Peyer's patch (tissue), 4 donors: ENCODE measurements around the gene TLL2. TPM values are rescaled to one million over a fixed set of nuclear protein-coding genes. Genes with fewer than 3 reads are reported as not detected.

Experiments used
- DNase-seq, 3 donors: peaks; one replicate each; pipeline ENCODE4 v3.0.0-alpha.2; 2017 to 2019
- H3K27ac ChIP-seq, 4 donors: fragments of 200-600 bp; sonication (generic); one replicate each; pipeline ENCODE4 v1.5.1; 2016 to 2019
- H3K27me3 ChIP-seq, 2 donors: fragments of 200-600 bp; sonication (generic); one replicate each; pipeline ENCODE4 v1.5.1; 2019
- H3K36me3 ChIP-seq, 3 donors: fragments of 200-600 bp; sonication (generic); one replicate each; pipeline ENCODE4 v1.5.1; 2016 to 2019
- H3K4me1 ChIP-seq, 4 donors: fragments of 200-600 bp; sonication (generic); one replicate each; pipeline ENCODE4 v1.5.1; 2016 to 2019
- H3K4me3 ChIP-seq, 4 donors: fragments of 200-600 bp; sonication (generic); 1 replicate in 3 of 4; 2 replicates in 1 of 4; pipeline ENCODE4 v1.5.1; 2016 to 2019; ENCODE audit warnings: mild to moderate bottlenecking in 1 of 4
- H3K9me3 ChIP-seq, 4 donors: fragments of 200-600 bp; sonication (generic); one replicate each; pipeline ENCODE4 v1.5.1; 2016 to 2019; ENCODE audit warnings: mild to moderate bottlenecking in 1 of 4
- CTCF ChIP-seq, 6 experiments: fragments of 450-650 bp in 4 of 6; fragments of 200-600 bp in 2 of 6; sonication (generic) in 1 of 6; IDR thresholded peaks; one replicate each; pipeline ENCODE4 v1.5.1; 2017 to 2019; ENCODE audit warnings: antibody characterized with exemption in 6 of 6, mild to moderate bottlenecking in 3 of 6, moderate library complexity in 1 of 6
- POLR2A ChIP-seq, 2 donors: fragments of 450-650 bp; IDR thresholded peaks; one replicate each; pipeline ENCODE4 v1.5.1; 2017; ENCODE audit warnings: antibody characterized with exemption in 2 of 2, mild to moderate bottlenecking in 2 of 2, moderate library complexity in 2 of 2
- total RNA-seq, 4 donors: library from RNA; depleted of rRNA; stranded (reverse); fragments of >200 nt; gene quantifications; one replicate each; pipeline ENCODE4 v1.1.0, GENCODE V29; 2016

TLL2 gene
- total RNA-seq, 4 donors from 2014 or later = 0.27 to 0.83 (median 0.38) TPM; not detected in 1

GRCh38 chr10:96505150-96506136 is 8.3 kb downstream of the TLL2 start:
- Histone ChIP-seq H3K4me1 (no peaks in the 10 kb centered on the region), H3K36me3 (no peaks in the 10 kb centered on the region), H3K4me3 (no peak overlapping the region), H3K9me3 (no peaks in the 10 kb centered on the region), H3K27me3 (no peaks in the 10 kb centered on the region), H3K27ac (no peak overlapping the region)
- DNase-seq = no peak
- TF ChIP-seq CTCF (IDR thresholded peaks at IDR 0.05) (no peak), POLR2A (IDR thresholded peaks at IDR 0.05) (no peak)

- no peak for DNase-seq
- TF ChIP-seq CTCF (IDR thresholded peaks at IDR 0.05) = no peak
- no peak for TF ChIP-seq POLR2A (IDR thresholded peaks at IDR 0.05)
- H3K36me3 ChIP-seq = no peaks in the 10 kb centered on the region
- H3K4me3 ChIP-seq = no peak overlapping the region
- no peaks in the 10 kb centered on the region for H3K9me3 ChIP-seq
- no peaks in the 10 kb centered on the region for H3K4me1 ChIP-seq
- no peaks in the 10 kb centered on the region for H3K27me3 ChIP-seq
- H3K27ac ChIP-seq = no peak overlapping the region
These were observed 11.0 kb downstream of the TLL2 start for GRCh38 chr10:96502561-96503282.

- no peak for DNase-seq
- Histone ChIP-seq H3K9me3 (no peaks in the 10 kb centered on the region), H3K27ac (no peak overlapping the region), H3K27me3 (no peaks in the 10 kb centered on the region), H3K4me3 (no peak overlapping the region), H3K36me3 (no peaks in the 10 kb centered on the region), H3K4me1 (no peaks in the 10 kb centered on the region)
- TF ChIP-seq CTCF (IDR thresholded peaks at IDR 0.05) (no peak), POLR2A (IDR thresholded peaks at IDR 0.05) (no peak)
These were observed 11.7 kb downstream of the TLL2 start for GRCh38 chr10:96501985-96502384.

- TF ChIP-seq POLR2A (IDR thresholded peaks at IDR 0.05) = no peak
- TF ChIP-seq CTCF (IDR thresholded peaks at IDR 0.05) = no peak
- H3K27ac ChIP-seq = no peak overlapping the region
- no peaks in the 10 kb centered on the region for H3K4me1 ChIP-seq
These were observed 13.2 kb downstream of the TLL2 start for GRCh38 chr10:96500519-96500918.

GRCh38 chr10:96500050-96500449 is 13.7 kb downstream of the TLL2 start:
- TF ChIP-seq CTCF (IDR thresholded peaks at IDR 0.05) (no peak), POLR2A (IDR thresholded peaks at IDR 0.05) (no peak)
- Histone ChIP-seq H3K4me1 (no peaks in the 10 kb centered on the region), H3K27me3 (no peaks in the 10 kb centered on the region), H3K9me3 (no peaks in the 10 kb centered on the region), H3K27ac (no peak overlapping the region), H3K36me3 (no peaks in the 10 kb centered on the region), H3K4me3 (no peak overlapping the region)
- no peak for DNase-seq

More at GRCh38 chr10:96500519-96500918, 13.2 kb downstream of the TLL2 start:
- no peak for DNase-seq
- no peaks in the 10 kb centered on the region for H3K9me3 ChIP-seq
- H3K36me3 ChIP-seq = no peaks in the 10 kb centered on the region
- no peaks in the 10 kb centered on the region for H3K27me3 ChIP-seq
- H3K4me3 ChIP-seq = no peak overlapping the region
